SK-N-SH (cell line): Measurements from ENCODE around the gene CAPN5. TPM values are rescaled to one million over a fixed set of nuclear protein-coding genes. Genes with fewer than 3 reads are reported as not detected.

Experiments
- CTCF ChIA-PET: fragments of 300-600, 350-600 bp; formaldehyde crosslinking; extraction: SDS; loops from one replicate; lab custom pipeline; 2021; lab: Yijun Ruan, JAX
- POLR2A ChIA-PET: fragments of 350-600 bp; sonication (Branson Sonifier 250); formaldehyde crosslinking; extraction: SDS; loops from one replicate; lab custom pipeline; 2020; ENCODE audit warnings: antibody characterized with exemption, inconsistent platforms; lab: Yijun Ruan, JAX
- DNase-seq: peaks from one replicate; pipeline ENCODE4 v3.0.0; 2012
- H2AFZ ChIP-seq: fragments of 200-600 bp; sonication (generic); 2 replicates; pipeline ENCODE4 v1.8.1; 2016; ENCODE audit warnings: antibody characterized with exemption, mild to moderate bottlenecking, low read depth
- H3F3A ChIP-seq: fragments of 200-600 bp; sonication (generic); replicated peaks from 2 replicates; pipeline ENCODE3; 2016; ENCODE audit warnings: antibody characterized with exemption, mild to moderate bottlenecking; ENCODE audit not compliant: insufficient read depth
- H3K27ac ChIP-seq, 2 experiments: fragments of 200-500 bp in 1 of 2; fragments of 200-600 bp in 1 of 2; sonication (Bioruptor generic) in 1 of 2; sonication (generic), shearing (Covaris generic) in 1 of 2; 2 replicates each; pipeline versions ENCODE4 v1.5.1 to v1.6.1; 2014 to 2016; ENCODE audit warnings: low read depth in 2 of 2, inconsistent platforms in 1 of 2, low read length in 1 of 2, mild to moderate bottlenecking in 1 of 2, mixed read lengths in 1 of 2
- H3K27me3 ChIP-seq: fragments of 200-600 bp; sonication (generic), shearing (Covaris generic); 2 replicates; pipeline ENCODE4 v1.6.1; 2016; ENCODE audit warnings: mixed run types; ENCODE audit not compliant: insufficient read depth
- H3K36me3 ChIP-seq, 2 experiments: fragments of 200-500 bp in 1 of 2; fragments of 200-600 bp in 1 of 2; sonication (Bioruptor generic) in 1 of 2; sonication (generic) in 1 of 2; replicated peaks in 1 of 2; 2 replicates each; pipeline versions ENCODE3 to v1.5.1; 2014 to 2016; ENCODE audit warnings: low read length in 1 of 2, mild to moderate bottlenecking in 1 of 2; ENCODE audit not compliant: insufficient read depth in 2 of 2, control insufficient read depth in 1 of 2
- H3K4me1 ChIP-seq, 2 experiments: fragments of 200-500 bp in 1 of 2; fragments of 200-600 bp in 1 of 2; sonication (Bioruptor generic) in 1 of 2; sonication (generic), shearing (Covaris generic) in 1 of 2; 2 replicates each; pipeline versions ENCODE4 v1.5.1 to v1.6.1; 2014 to 2016; ENCODE audit warnings: low read depth in 1 of 2, low read length in 1 of 2, mixed run types in 1 of 2; ENCODE audit not compliant: insufficient read depth in 2 of 2, control insufficient read depth in 1 of 2
- H3K4me2 ChIP-seq: fragments of 200-600 bp; sonication (generic), shearing (Covaris generic); 2 replicates; pipeline ENCODE4 v1.6.1; 2017; ENCODE audit warnings: mixed run types
- H3K4me3 ChIP-seq, 2 experiments: fragments of 200-500 bp in 1 of 2; fragments of 200-600 bp in 1 of 2; sonication (Bioruptor generic) in 1 of 2; sonication (generic), shearing (Covaris generic) in 1 of 2; 2 replicates each; pipeline versions ENCODE4 v1.5.1 to v1.8.1; 2014 to 2016; ENCODE audit warnings: low read depth in 2 of 2, inconsistent platforms in 1 of 2, low read length in 1 of 2, mild to moderate bottlenecking in 1 of 2, mixed read lengths in 1 of 2, moderate library complexity in 1 of 2
- H3K79me2 ChIP-seq: fragments of 200-600 bp; sonication (generic); 2 replicates; pipeline ENCODE4 v1.8.1; 2017; ENCODE audit warnings: mild to moderate bottlenecking; ENCODE audit not compliant: insufficient read depth
- H3K9ac ChIP-seq: fragments of 200-600 bp; sonication (generic); 2 replicates; pipeline ENCODE4 v1.6.1; 2017; ENCODE audit warnings: mixed run types
- H3K9me2 ChIP-seq: fragments of 200-600 bp; sonication (generic); 2 replicates; pipeline ENCODE4 v1.6.1; 2017; ENCODE audit warnings: mixed run types
- H3K9me3 ChIP-seq: fragments of 200-600 bp; sonication (generic); 2 replicates; pipeline ENCODE4 v1.6.1; 2017; ENCODE audit warnings: mixed run types, mild to moderate bottlenecking, moderate library complexity
- H4K20me1 ChIP-seq: fragments of 200-600 bp; sonication (generic); 2 replicates; pipeline ENCODE4 v1.6.1; 2017; ENCODE audit warnings: mild to moderate bottlenecking, mixed run types; ENCODE audit not compliant: insufficient read depth
- CHD2 ChIP-seq: fragments of 150-350 bp; IDR thresholded peaks from 2 replicates; pipeline ENCODE4 v1.6.1; 2018; ENCODE audit warnings: low read length; ENCODE audit not compliant: partially characterized antibody
- CTCF ChIP-seq: fragments of 200-600 bp; sonication (generic); IDR thresholded peaks from 2 replicates; pipeline ENCODE4 v1.6.1; 2017; ENCODE audit warnings: antibody characterized with exemption, mild to moderate bottlenecking, moderate library complexity
- ELF1 ChIP-seq: IDR thresholded peaks from 2 replicates; pipeline ENCODE4 v1.4.0; 2012
- EZH2phosphoT487 ChIP-seq: fragments of 200-600 bp; sonication (generic); IDR thresholded peaks from 2 replicates; pipeline ENCODE4 v1.6.1; 2017; ENCODE audit warnings: low read depth, mixed run types, mild to moderate bottlenecking, antibody characterized with exemption, moderate library complexity, borderline replicate concordance
- FOXJ3 ChIP-seq: sonication (generic); formaldehyde crosslinking; IDR thresholded peaks from 2 replicates; pipeline ENCODE4 v1.5.1; 2020; ENCODE audit warnings: mild to moderate bottlenecking, missing genetic modification reagents
- GATA2 ChIP-seq: sonication (generic); formaldehyde crosslinking; IDR thresholded peaks from 2 replicates; pipeline ENCODE4 v1.5.0; 2020; ENCODE audit warnings: mild to moderate bottlenecking, missing genetic modification reagents
- JUND ChIP-seq: IDR thresholded peaks from 2 replicates; pipeline ENCODE4 v1.4.0; 2012
- NRF1 ChIP-seq: IDR thresholded peaks from 2 replicates; pipeline ENCODE4 v1.6.1; 2012; ENCODE audit warnings: low read depth, mild to moderate bottlenecking, low read length
- PBX3 ChIP-seq: IDR thresholded peaks from 2 replicates; pipeline ENCODE4; 2012
- RFX5 ChIP-seq: IDR thresholded peaks from 2 replicates; pipeline ENCODE4 v1.6.1; 2012; ENCODE audit warnings: mild to moderate bottlenecking, improper control_type of control experiment, low read length
- RXRA ChIP-seq: IDR thresholded peaks from 2 replicates; pipeline ENCODE4 v1.4.0; 2012; ENCODE audit warnings: low read depth, mild to moderate bottlenecking, borderline replicate concordance
- SIN3A ChIP-seq: IDR thresholded peaks from 2 replicates; pipeline ENCODE4 v1.6.1; 2012; ENCODE audit warnings: low read depth, mild to moderate bottlenecking, low read length, moderate library complexity, borderline replicate concordance
- SMC3 ChIP-seq: IDR thresholded peaks from 2 replicates; pipeline ENCODE4 v1.6.1; 2012; ENCODE audit warnings: low read depth, low read length, improper control_type of control experiment
- TAF1 ChIP-seq: IDR thresholded peaks from 2 replicates; pipeline ENCODE4 v1.6.1; 2012; ENCODE audit warnings: low read depth, mild to moderate bottlenecking, low read length, moderate library complexity, borderline replicate concordance
- TEAD4 ChIP-seq: IDR thresholded peaks from 2 replicates; pipeline ENCODE4 v1.4.0; 2012; ENCODE audit warnings: mild to moderate bottlenecking, borderline replicate concordance; ENCODE audit not compliant: insufficient read depth
- USF1 ChIP-seq: IDR thresholded peaks from 2 replicates; pipeline ENCODE4 v1.4.0; 2012; ENCODE audit warnings: low read depth, borderline replicate concordance
- USF2 ChIP-seq: fragments of 150-350 bp; IDR thresholded peaks from 2 replicates; pipeline ENCODE4 v1.6.1; 2017; ENCODE audit warnings: antibody characterized with exemption, low read length, low read depth, borderline replicate concordance
- WGBS: methylation state at CpG from one replicate; pipeline ENCODE4 v1.1.6; 2017; ENCODE audit warnings: low lambda C conversion rate; 5-methylcytosine and 5-hydroxymethylcytosine counted together
- polyA plus RNA-seq, 3 experiments: library from polyadenylated mRNA; depleted of rRNA; stranded (reverse); fragments of >200 nt; gene quantifications; 2 replicates each; pipeline ENCODE4 v1.2.3, GENCODE V29; 2012
- TF ChIP-seq, protein P1 (sequence below): IDR thresholded peaks from 2 replicates; pipeline ENCODE4 v1.6.1; 2012; ENCODE audit warnings: mild to moderate bottlenecking, low read depth, low read length, moderate library complexity

CAPN5 gene
- polyA plus RNA-seq, 1 of the 3 experiments (the other 2 are of a cell fraction), result 33.1 TPM

- Histone ChIP-seq H3K27me3 (no peaks in the 10 kb centered on the region), H3K27ac (no peak overlapping the region), H4K20me1 (no peaks in the 10 kb centered on the region), H3K9ac (no peak overlapping the region), H3K36me3 (no peaks in the 10 kb centered on the region), H2AFZ (no peak overlapping the region), H3K9me3 (no peaks in the 10 kb centered on the region), H3F3A (no peaks in the 10 kb centered on the region), H3K79me2 (no peaks in the 10 kb centered on the region), H3K9me2 (no peaks in the 10 kb centered on the region), H3K4me2 (no peak overlapping the region), H3K4me3 (no peak overlapping the region), H3K4me1 (no peaks in the 10 kb centered on the region; a peak in 1 of 4 replicates)
- WGBS, result 74% methylated on average over 12 of the region's 14 CpGs
- TF ChIP-seq SIN3A (no peak), USF2 (no peak), JUND (no peak), CHD2 (no peak), TAF1 (no peak), ELF1 (no peak), EZH2phosphoT487 (no peak), SMC3 (no peak), RXRA (no peak)
- TF ChIP-seq, protein P1, sequence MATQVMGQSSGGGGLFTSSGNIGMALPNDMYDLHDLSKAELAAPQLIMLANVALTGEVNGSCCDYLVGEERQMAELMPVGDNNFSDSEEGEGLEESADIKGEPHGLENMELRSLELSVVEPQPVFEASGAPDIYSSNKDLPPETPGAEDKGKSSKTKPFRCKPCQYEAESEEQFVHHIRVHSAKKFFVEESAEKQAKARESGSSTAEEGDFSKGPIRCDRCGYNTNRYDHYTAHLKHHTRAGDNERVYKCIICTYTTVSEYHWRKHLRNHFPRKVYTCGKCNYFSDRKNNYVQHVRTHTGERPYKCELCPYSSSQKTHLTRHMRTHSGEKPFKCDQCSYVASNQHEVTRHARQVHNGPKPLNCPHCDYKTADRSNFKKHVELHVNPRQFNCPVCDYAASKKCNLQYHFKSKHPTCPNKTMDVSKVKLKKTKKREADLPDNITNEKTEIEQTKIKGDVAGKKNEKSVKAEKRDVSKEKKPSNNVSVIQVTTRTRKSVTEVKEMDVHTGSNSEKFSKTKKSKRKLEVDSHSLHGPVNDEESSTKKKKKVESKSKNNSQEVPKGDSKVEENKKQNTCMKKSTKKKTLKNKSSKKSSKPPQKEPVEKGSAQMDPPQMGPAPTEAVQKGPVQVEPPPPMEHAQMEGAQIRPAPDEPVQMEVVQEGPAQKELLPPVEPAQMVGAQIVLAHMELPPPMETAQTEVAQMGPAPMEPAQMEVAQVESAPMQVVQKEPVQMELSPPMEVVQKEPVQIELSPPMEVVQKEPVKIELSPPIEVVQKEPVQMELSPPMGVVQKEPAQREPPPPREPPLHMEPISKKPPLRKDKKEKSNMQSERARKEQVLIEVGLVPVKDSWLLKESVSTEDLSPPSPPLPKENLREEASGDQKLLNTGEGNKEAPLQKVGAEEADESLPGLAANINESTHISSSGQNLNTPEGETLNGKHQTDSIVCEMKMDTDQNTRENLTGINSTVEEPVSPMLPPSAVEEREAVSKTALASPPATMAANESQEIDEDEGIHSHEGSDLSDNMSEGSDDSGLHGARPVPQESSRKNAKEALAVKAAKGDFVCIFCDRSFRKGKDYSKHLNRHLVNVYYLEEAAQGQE, result no peak
- ChIA-PET CTCF (interaction anchor here (0.7 to 12.6 kb wide), 5 partner anchors 20 to 74 kb away, joined by 4 to 218 read pairs (median 5); partner anchors contain the start of gene MYO7A), POLR2A (no interaction called here)
- no peak for DNase-seq
These were observed 13.4 kb upstream of the CAPN5 start for GRCh38 chr11:77053217-77054015.

DNA sequence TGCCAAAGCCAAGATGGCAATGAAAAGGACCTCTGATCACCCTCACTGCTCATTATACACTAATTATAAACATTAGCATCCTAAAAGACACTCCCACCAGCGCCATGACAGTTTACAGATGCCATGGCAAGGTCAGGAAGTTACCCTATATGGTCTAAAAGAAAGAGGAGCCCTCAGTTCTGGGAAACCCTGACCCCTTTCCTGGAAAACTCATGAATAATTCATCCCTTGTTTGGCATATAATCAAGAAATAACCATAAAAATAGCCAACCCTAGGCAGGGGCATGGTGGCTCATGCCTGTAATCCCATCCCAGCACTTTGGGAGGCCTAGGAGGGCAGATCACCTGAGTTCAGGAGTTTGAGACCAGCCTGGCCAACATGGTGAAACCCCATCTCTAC, 12.7 kb upstream of the CAPN5 start:
- WGBS, result no CpG with 5 or more reads among the region's 1 CpG
- TF ChIP-seq PBX3 (no peak), CTCF (no peak), TEAD4 (no peak), NRF1 (no peak), USF1 (no peak), GATA2 (CRISPR knock-in tag) (no peak), RFX5 (no peak), FOXJ3 (no peak), JUND (no peak)

More for the DNA sequence above, 12.7 kb upstream of the CAPN5 start:
- Histone ChIP-seq H3K27ac (no peak overlapping the region), H3K9me2 (no peaks in the 10 kb centered on the region), H3K4me3 (no peak overlapping the region), H3K79me2 (no peaks in the 10 kb centered on the region), H2AFZ (no peak overlapping the region), H3K4me1 (no peaks in the 10 kb centered on the region; a peak in 1 of 4 replicates), H3K27me3 (no peaks in the 10 kb centered on the region), H3K4me2 (no peak overlapping the region), H4K20me1 (no peaks in the 10 kb centered on the region), H3K36me3 (no peaks in the 10 kb centered on the region), H3K9ac (no peak overlapping the region), H3F3A (no peaks in the 10 kb centered on the region), H3K9me3 (no peaks in the 10 kb centered on the region)
- ChIA-PET POLR2A (no interaction called here), CTCF (interaction anchor here (1.0 to 12.6 kb wide), 7 partner anchors 9 to 135 kb away, joined by 3 to 218 read pairs (median 4); partner anchors contain the start of gene MYO7A)
- DNase-seq, result no peak
